ENCODE results near the gene INPP5B. TPM values are rescaled to one million over a fixed set of nuclear protein-coding genes. Genes with fewer than 3 reads are reported as not detected.
A peak's percentile ranks its signal among the peaks of the same experiment; 100 is the strongest.

INPP5B gene
- total and polyA plus RNA-seq, 2 of the 13 experiments (the other 11 are each of a cell fraction or from before 2014, with no cell fraction given), result 9.0 to 9.8 TPM

- H3K36me3 ChIP-seq (replicated peaks in 1 of 2; ENCODE audit: control insufficient read depth in 1 of 2, insufficient read depth in 2 of 2, low read length in 2 of 2), result peaks cover 8 to 15% of the 10 kb centered on the region in 2 experiments
- ATAC-seq (no peak), DNase-seq (ENCODE audit: low spot score) (no peak), FAIRE-seq (no peak)
- WGBS (ENCODE audit: low lambda C conversion rate), result 93% methylated on average over 11 of the region's 11 CpGs
- TSS peak; percentile 32 for BruUV-seq (replicated peaks)
- no peaks in the 10 kb centered on the region for H3K27me3 ChIP-seq (ENCODE audit: control insufficient read depth in 1 of 2, insufficient read depth in 2 of 2, low read length in 2 of 2)
- H3K9ac ChIP-seq (ENCODE audit: insufficient read depth, low read depth, low read length), result no peak overlapping the region
- H3K9me3 ChIP-seq (ENCODE audit: low read length), result no peaks in the 10 kb centered on the region
- H3K27ac ChIP-seq (ENCODE audit: extremely low read length, insufficient read depth, low read length), result no peak overlapping the region
- no peak overlapping the region for H3K4me3 ChIP-seq (replicated peaks in 1 of 3; ENCODE audit: insufficient read depth in 1 of 3, low read depth in 2 of 3, low read length in 3 of 3)
- no peak overlapping the region for H2AFZ ChIP-seq (ENCODE audit: low read length)
- no peak overlapping the region for H3K4me2 ChIP-seq (ENCODE audit: low read depth, low read length)
- H3K4me1 ChIP-seq (ENCODE audit: insufficient read depth, low read length), result peaks cover 18% of the 10 kb centered on the region
- ChIA-PET POLR2A (no interaction called here), CTCF (ENCODE audit: low intra/inter-chr PET ratio, low total read pairs) (no interaction called here)
- H4K20me1 ChIP-seq (ENCODE audit: insufficient read depth, low read length), result no peaks in the 10 kb centered on the region
- in situ Hi-C loops (cut with HindIII; ENCODE audit: extremely low pct_ligation_motif_present, low pct_unique_long_range_greater_than_20kb) (no loop called here), intact Hi-C loops (cut with micrococcal nuclease; ENCODE audit: unreplicated experiment) (no loop called here)
- peaks cover 2% of the 10 kb centered on the region for H3K79me2 ChIP-seq (ENCODE audit: insufficient read depth, low read length)
- no peak for TF ChIP-seq CBFB (CRISPR knock-in tag; IDR thresholded peaks at IDR 0.05)
- TF ChIP-seq ZNF282 (IDR thresholded peaks at IDR 0.05; ENCODE audit: partially characterized antibody), result no peak
- no peak for TF ChIP-seq SOX13 (IDR thresholded peaks at IDR 0.05)
- TF ChIP-seq SOX13 (CRISPR knock-in tag; conservative IDR thresholded peaks at IDR 0.05 in 1 of 2, IDR thresholded peaks at IDR 0.05 in 1 of 2), result no peak
- no peak for TF ChIP-seq HHEX (CRISPR knock-in tag; IDR thresholded peaks at IDR 0.05)
- TF ChIP-seq BCL3 (CRISPR knock-in tag; IDR thresholded peaks at IDR 0.05), result no peak
- no peak for TF ChIP-seq ZBTB49 (CRISPR knock-in tag; IDR thresholded peaks at IDR 0.05; ENCODE audit: borderline replicate concordance)
- no peak for TF ChIP-seq ZNF782 (CRISPR knock-in tag; IDR thresholded peaks at IDR 0.05; ENCODE audit: borderline replicate concordance)
- no peak for TF ChIP-seq SETDB1 (CRISPR knock-in tag; IDR thresholded peaks at IDR 0.05; ENCODE audit: borderline replicate concordance)
- TF ChIP-seq ZNF136 (CRISPR knock-in tag; IDR thresholded peaks at IDR 0.05; ENCODE audit: low read depth), result no peak
- no peak for TF ChIP-seq ZBTB10 (CRISPR knock-in tag; IDR thresholded peaks at IDR 0.05; ENCODE audit: borderline replicate concordance)
- TF ChIP-seq BATF2 (CRISPR knock-in tag; IDR thresholded peaks at IDR 0.05), result no peak
- no peak for TF ChIP-seq MBD4 (IDR thresholded peaks at IDR 0.05; ENCODE audit: borderline replicate concordance, low read length)
- no peak for TF ChIP-seq SAFB2 (CRISPR knock-in tag; IDR thresholded peaks at IDR 0.05; ENCODE audit: borderline replicate concordance, low read depth)
Observed at GRCh38 chr1:37994886-37995566, 48.2 kb upstream of the INPP5B start.
